ENCODE results near the gene FIZ1.
A peak's percentile ranks its signal among the peaks of the same experiment; 100 is the strongest.

The FIZ1 gene, protein sequence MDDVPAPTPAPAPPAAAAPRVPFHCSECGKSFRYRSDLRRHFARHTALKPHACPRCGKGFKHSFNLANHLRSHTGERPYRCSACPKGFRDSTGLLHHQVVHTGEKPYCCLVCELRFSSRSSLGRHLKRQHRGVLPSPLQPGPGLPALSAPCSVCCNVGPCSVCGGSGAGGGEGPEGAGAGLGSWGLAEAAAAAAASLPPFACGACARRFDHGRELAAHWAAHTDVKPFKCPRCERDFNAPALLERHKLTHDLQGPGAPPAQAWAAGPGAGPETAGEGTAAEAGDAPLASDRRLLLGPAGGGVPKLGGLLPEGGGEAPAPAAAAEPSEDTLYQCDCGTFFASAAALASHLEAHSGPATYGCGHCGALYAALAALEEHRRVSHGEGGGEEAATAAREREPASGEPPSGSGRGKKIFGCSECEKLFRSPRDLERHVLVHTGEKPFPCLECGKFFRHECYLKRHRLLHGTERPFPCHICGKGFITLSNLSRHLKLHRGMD

DNA sequence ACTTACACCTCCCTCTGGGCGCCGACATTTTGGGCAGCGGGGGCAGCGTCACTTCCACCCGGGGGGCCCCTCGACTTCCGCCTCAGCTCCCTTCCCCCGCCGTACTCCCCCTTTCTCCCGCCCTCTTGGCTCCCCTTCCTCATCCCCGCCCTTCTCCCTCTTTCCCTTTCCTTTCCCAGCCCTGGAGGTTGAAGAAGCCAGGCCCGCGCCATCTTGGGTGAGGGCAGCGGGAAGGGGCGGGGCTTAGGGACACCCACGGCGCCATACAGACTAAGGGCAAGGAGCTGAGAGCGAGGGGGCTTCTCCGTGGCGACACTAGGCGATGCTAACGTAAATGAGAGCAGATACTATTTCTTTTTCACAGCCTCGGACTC is at the start of gene FIZ1:
TSS of gene FIZ1 (minus strand) at position 50 of the 374 bp plus-strand sequence. CDS start 1,652 bp downstream, outside the sequence.
- DNase-seq: peak; percentile 99

- no peak for DNase-seq
These were observed 49.4 kb upstream of the FIZ1 start for GRCh38 chr19:55648585-55649267.

DNA sequence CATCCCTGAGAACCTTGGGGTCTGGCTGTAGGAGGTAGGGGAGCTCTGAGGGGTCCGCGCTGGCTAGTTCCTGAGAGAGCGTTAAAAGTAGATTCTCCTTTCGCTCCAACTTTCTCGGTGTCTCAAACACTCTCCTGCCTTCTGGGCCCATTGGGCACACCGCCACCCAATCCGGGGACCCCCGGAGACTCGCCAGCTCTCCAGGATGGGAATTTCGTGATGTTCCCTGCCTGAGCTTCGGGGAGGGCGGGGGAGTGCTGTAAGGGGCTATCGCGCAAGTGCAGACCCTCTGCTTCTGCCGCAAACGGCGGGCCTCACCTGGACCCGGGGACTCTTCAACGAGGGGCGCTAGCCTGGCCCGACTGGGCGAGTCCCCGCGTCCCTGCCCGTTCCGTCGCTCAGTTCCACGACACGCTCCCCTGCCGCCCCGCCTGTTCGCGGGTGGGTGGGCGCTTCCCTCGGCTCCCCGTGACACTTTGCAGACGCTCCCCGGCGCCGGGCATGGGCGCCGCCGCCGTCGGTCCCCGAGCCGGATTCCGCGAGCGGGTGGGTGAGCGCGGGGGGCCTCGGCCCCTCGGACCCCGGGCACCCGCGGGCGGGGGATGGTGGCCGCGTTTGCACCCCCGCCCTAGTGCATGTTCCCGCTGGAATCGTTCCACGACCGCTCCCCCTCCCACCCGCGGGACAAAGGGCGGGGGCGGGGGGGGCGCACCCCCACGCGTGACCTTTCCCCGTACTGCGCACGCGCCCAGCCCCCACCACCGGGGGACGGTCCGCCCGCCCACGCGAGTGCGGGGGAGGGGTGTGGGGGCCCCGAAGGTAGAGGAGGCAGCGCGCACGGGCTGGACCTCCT is 48.6 kb upstream of the FIZ1 start, which contains the start of gene CCDC106:
TSS of gene CCDC106 (plus strand) at position 481 of the 853 bp plus-strand sequence. CDS start 835 bp downstream, outside the sequence.
- peak; percentile 43 for DNase-seq

DNA sequence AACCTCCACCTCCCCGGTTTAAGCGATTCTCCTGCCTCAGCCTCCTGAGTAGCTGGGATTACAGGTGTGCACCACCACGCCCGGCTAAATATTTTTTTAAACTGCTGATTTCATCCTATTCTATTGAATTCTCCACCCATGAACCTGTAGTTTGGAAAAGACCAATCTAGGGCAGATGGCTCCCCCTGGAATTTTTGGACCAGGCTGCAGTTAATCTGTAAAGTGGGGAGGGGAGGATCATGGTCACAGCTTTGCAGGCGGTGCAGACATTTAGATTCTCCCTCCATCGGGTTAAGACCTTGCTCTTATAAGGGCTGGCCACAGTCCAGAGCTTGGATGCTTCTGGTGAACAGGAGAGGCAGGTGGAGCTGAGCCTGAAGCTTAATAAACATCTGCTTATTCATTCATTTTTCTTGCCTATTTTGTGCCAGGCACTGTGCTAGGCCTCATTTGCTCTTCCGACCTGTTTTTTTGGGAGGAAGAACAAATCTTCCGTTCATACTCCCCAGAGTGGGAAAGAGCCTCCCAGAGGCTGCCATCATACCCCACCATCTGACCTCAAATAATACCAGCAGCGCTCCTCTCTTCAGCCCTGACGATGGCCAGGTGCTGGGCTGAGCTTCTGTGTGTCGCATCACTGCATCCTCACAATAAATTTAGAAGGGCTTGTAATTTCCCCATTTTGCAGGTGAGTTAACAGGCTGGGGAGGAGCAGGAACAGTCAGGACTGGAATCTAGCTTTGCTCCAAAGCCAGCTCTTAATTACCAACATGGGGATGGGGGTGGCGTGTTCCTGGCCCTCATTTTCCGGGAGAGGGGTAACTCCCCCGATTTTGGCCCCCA is 47.8 kb upstream of the FIZ1 start:
- DNase-seq: no peak

DNA sequence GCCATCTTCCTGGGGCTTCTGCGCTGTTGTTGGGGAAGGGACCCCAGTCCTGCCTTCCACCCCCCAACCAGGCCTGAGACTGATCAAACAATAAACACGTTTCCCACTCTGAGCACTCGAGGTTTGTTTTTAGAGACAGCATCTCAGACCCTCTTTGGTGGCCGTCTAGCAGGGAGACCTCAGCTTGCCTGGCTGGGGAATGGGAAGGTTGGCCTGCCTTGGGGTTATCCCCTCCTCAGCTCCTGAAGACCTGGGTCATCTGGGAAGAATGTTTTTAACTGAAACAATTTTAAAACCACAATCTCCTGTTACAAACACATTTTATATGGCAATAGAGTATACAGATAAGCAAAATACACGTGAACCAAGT is 46.2 kb upstream of the FIZ1 start:
- no peak for DNase-seq

GRCh38 chr19:55644842-55645511 is 45.7 kb upstream of the FIZ1 start:
- DNase-seq: no peak

DNA sequence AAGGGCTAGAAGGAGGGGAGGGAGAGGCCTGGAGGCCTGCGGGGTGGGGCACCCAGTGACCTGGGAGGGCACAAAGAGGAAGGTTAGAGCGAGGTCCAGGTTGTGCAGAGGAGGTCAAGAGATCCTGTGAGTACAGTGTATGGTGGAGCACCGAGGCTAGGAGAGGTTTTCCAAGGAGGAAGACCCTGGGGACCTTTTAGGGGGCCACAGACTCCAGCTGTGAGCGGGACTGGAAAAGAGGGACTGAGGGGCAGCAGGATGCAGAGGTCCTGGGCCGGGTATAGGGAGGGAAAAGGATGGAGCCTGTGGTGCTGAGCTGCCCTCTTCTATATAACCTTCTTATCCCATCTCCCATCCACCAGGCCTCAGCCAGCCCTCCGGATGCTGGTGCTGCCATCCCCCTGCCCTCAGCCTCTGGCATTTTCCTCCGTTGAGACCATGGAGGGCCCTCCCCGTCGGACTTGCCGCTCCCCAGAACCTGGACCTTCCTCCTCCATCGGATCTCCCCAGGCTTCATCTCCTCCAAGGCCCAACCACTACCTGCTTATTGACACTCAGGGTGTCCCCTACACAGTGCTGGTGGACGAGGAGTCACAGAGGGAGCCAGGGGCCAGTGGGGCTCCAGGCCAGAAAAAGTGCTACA is 45.0 kb upstream of the FIZ1 start:
- DNase-seq: no peak

DNA sequence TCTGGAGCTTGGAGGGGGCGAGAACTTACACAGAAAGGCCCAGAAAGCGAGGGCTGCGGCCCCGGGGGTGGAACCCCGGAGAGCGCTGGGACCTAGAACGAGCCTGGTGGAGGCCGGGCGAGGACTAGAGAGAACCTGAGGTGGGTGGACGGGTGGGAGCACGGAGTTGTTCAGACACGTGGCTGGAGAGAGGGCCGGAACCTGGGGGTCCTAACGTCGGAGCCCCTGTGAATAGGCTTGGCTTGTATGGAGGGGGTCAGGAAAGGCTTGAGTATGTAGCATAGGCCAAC is 44.5 kb upstream of the FIZ1 start:
- no peak for DNase-seq

GRCh38 chr19:55643003-55643886 is 43.9 kb upstream of the FIZ1 start, which contains the start of gene ZNF581:
ZNF581 (plus strand) TSS chr19:55643649; CDS start chr19:55644572, 923 bp downstream.
- DNase-seq: peak; percentile 87

- peak; percentile 49 for DNase-seq
These were observed 43.1 kb upstream of the FIZ1 start for GRCh38 chr19:55642153-55643002.

DNA sequence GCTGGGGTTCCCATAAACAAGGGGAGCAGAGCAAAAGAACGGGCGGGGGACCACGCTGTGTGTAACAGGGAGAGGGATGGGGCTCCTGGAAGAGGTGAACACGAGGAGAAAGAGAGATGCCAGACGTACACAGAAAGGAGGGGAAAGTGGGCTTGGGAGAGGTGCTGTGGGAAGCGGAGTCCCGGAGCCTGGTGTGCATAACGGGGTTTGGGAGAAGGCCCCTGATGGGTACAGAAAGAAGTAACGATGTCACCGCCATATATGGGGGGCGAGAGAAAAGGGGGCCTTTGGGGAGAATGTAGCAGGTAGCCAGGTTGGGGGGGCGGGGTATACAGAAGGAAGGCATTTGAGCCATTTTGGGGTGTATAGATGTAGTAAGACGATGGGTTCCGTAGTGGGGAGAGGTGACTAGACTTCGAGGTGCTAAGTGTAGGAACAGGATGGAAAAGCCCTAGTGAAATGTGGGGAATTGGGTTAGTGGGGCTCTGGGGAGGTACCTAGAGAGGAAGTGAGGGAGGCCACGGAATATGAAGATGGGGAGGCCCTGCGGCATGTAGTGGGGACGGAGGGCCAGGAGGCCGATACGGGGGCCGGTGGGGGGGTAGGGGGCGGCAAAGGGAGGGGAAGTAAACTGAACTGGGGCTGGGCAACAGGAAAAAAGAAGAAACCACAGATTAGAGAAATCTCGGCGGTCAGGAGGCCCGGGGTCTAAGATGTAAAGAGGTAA is 42.3 kb upstream of the FIZ1 start:
- peak; percentile 54 for DNase-seq

DNA sequence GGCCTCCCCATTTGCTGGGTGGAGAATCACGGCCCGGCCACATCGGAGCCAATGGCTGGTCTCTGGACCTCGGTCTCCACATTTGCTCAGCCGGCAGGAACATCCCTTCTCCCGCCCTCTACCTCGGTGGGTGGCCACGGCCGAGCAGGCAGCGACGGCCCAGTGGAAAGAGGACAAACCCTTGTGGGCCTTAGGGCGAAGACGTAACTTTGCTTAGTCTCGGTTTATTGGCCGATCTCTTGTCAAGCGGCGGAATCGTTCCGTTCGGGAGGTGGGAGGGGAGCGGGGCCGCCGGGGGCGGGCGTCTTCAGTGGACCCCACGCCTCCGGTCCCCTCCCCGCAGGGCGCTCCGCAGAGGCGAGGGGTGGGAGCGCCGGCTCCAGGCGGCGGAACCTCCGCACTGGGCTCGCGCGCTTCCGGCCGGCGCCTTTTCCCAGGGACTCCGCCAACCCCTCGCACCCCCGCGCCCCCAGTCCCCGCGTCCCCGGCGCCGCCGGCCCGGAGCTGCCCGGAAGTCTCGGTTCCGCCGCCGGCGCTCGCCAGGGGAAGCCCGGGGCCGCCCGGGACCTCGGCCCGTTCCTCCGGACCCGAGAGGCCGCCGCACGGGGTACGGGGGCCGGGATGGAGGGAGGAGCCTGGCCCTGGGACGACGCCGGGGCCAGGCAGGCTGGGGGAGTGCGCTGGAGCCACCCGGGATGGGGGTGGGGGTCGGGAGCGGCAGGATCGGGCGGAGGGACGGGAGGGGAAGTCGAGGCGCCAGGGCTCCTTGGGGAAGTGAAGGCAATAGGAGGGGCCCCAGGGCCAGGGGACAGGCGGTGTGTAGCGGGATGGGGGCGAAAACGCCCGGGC is 41.5 kb upstream of the FIZ1 start, which contains the start of gene ZNF580:
TSS of gene ZNF580 (plus strand) at position 426 of the 849 bp plus-strand sequence. CDS start 1,507 bp downstream, outside the sequence.
- peak; percentile 81 for DNase-seq

DNA sequence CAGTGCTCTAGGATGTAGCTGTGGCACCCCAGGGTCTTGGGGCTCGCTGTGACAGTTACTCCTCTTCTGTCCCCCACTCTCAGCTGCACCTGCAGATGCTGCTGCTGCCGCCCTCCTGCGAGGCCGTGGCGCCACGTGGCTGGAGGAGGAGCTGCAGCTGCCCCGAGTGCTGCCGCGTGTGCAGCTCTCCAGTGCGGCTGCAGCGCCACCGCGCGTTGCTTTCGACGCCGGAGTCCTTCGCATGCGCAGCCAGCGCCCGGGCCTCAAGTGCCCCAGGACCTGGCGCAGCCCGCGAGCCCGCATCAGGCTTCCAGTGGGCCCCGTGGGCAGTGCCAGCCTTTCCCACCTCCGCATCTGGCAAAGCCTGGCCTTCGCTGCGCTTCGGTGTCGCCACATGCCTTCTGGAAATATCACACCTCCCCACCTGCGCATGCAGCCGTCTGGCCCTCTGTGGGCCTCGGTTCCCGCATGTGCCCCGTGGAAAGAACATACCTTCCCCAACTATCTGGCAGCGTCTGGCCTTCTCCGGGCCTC is 40.8 kb upstream of the FIZ1 start:
- DNase-seq: peak; percentile 87

GRCh38 chr19:55638864-55639359 is 39.6 kb upstream of the FIZ1 start:
- peak; percentile 80 for DNase-seq

GRCh38 chr19:55637534-55637933 is 38.2 kb upstream of the FIZ1 start:
- no peak for DNase-seq

DNA sequence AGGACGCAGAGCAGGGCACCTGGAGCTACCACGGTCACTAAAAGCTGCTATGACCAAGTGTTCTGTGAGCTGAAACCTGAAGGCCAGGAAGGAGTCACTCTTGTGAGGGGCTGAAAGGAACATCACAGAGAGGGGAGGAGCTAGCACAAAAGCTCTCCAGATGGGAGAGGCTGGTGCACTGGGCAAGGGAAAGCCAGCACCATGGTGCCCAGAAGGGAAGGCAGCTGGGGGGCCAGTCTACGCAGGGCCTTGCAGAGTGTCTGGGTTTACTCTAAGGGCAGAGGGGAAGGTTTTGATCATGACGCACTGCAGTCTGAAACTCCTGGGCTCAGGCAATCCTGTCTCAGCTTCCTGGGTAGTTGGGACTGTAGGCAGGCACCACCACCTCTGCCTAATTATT is 37.4 kb upstream of the FIZ1 start:
- DNase-seq: no peak
